CD4-positive, alpha-beta T cell treated with Interleukin-17A for 1 hour (primary cell): ENCODE data around the gene RPS8.
A peak's percentile ranks its signal among the peaks of the same experiment; 100 is the strongest.
"Not testable (repeated sequence)": the region's sequence is repeated elsewhere in the genome, so short reads cannot be mapped to it uniquely, and the experiment has no call there.

Experiments
- DNase-seq: peaks from one replicate; pipeline ENCODE4 v3.0.0-alpha.2; 2020

Gene RPS8

GRCh38 chr1:44783697-44784093 lies 8.4 kb downstream of the RPS8 start:
- DNase-seq: no peak

- peak; percentile 50 for DNase-seq
Observed at GRCh38 chr1:44784094-44785028, 9.0 kb downstream of the RPS8 start.

- no peak for DNase-seq
Observed at GRCh38 chr1:44785029-44785380, 9.7 kb downstream of the RPS8 start.

- DNase-seq: no peak
Observed at GRCh38 chr1:44785501-44786137, 10.3 kb downstream of the RPS8 start.

- DNase-seq: peak; percentile 81
Observed at GRCh38 chr1:44786138-44786840, 10.9 kb downstream of the RPS8 start.

- DNase-seq: no peak
Observed at GRCh38 chr1:44786841-44787426, 11.6 kb downstream of the RPS8 start.

- DNase-seq: no peak
Observed at GRCh38 chr1:44787506-44787905, 12.2 kb downstream of the RPS8 start.

- no peak for DNase-seq
Observed at GRCh38 chr1:44788120-44788860, 12.9 kb downstream of the RPS8 start, which contains the start of gene BEST4. TSS of gene BEST4 (minus strand) at chr1:44788170. CDS start at chr1:44787705, 465 bp downstream.

GRCh38 chr1:44790968-44791801 lies 15.8 kb downstream of the RPS8 start:
- DNase-seq: no peak

- DNase-seq: no peak
Observed at GRCh38 chr1:44792736-44793502, 17.6 kb downstream of the RPS8 start.

GRCh38 chr1:44797886-44798285 lies 22.5 kb downstream of the RPS8 start:
- DNase-seq: not testable (repeated sequence)

- DNase-seq: no peak
Observed at GRCh38 chr1:44798481-44799365, 23.4 kb downstream of the RPS8 start.

GRCh38 chr1:44799770-44800584 lies 24.6 kb downstream of the RPS8 start, which contains the start of gene PLK3:
TSS of gene PLK3 (plus strand) at chr1:44800377. CDS start at chr1:44800464, 87 bp downstream.
- DNase-seq: peak; percentile 99

GRCh38 chr1:44801491-44802305 lies 26.4 kb downstream of the RPS8 start:
- peak; percentile 63 for DNase-seq

- peak; percentile 44 for DNase-seq
Observed at GRCh38 chr1:44802306-44803061, 27.1 kb downstream of the RPS8 start.

- DNase-seq: no peak
Observed at GRCh38 chr1:44803062-44803311, 27.6 kb downstream of the RPS8 start.
